HG03439 (cell line): ENCODE data around the gene MLF2.

Experiments
- ATAC-seq: cut with Tn5 transposase; IDR thresholded peaks from one replicate; pipeline ENCODE4 v1.9.1; 2021; ENCODE audit warnings: mild to moderate bottlenecking, moderate library complexity; ENCODE audit not compliant: unreplicated experiment

The MLF2 gene

DNA sequence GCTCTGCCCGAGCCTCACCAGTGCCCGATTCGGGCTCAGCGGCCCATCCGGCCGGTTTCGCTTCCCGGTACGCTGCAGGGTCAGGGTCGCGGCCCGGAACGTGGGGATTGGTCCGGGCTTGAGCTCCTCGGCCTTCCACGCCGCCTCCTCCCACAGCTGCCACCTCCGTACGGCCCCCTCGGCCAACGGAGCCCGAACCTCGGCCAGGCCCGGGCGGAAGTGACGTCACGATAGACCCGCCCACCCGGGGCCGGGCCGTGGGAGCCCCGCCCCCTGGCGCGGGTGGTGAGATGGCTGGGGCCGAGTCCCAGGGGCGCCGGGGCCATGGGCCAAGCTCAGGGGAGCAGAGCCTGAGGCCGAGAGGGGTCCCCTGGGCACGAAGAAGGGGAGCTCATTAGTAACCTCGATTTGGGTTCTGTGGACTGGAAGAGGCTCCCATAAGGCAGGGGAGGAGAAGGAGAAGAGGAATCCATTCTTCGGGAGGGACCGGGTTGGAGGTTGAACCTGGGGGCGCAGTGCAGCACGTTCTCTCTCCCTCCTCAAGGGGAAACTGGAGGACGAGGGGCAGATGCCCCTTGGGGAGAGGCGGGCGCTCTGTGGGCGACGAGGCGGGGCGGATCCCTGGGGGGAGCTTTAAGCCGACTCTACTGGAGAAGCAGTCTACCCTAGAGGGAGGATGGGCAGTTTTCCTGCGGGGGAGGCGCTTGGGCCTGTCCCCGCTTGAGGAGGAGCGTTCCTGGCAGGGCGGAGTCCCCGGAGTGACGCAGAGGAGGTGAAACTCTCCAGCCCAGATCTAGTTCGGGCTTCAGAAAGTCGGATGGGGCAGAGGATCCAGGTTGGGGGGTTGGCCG is at the start of gene MLF2:
TSS of gene MLF2 (minus strand) at position 221 of the 851 bp plus-strand sequence. CDS start 807 bp downstream, outside the sequence.
- ATAC-seq = peak; percentile 93

GRCh38 chr12:6799147-6799546 is 46.2 kb upstream of the MLF2 start:
- ATAC-seq = no peak

GRCh38 chr12:6796576-6796975 is 43.6 kb upstream of the MLF2 start:
- no peak for ATAC-seq

GRCh38 chr12:6795088-6795487 is 42.1 kb upstream of the MLF2 start:
- ATAC-seq = no peak

DNA sequence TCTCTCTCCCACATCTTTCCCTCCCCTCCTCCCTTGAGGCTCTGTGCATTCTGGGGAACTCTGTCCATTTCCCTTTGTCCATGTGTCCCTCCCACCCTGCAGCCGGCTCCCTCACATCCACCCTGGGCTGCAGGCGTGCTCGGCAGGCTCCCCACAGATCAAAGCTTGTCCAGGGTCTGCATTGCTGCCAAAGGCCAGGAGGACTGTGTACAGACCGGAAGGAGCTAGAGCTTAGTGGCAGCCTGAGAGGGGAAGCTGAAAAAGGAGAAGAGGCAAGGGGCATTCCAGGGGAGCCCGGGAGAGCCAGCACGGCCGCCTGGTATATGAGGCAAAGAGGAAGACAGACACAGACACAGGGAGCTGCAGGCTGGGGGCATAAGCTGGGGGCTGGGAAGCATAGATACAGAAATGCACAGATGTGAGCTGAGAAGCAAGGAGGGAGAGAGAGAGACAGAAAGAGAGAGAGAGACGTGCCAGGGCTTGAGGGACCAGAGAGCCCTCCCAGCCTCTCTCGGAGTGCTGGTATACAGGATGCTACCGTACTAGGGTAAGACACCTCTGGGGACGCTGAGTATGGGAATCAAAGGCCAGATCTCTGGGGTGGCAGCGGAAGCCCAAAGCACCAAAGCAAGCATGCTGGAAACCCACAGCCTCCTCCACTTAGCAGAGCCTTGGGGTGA is 39.7 kb upstream of the MLF2 start:
- no peak for ATAC-seq

DNA sequence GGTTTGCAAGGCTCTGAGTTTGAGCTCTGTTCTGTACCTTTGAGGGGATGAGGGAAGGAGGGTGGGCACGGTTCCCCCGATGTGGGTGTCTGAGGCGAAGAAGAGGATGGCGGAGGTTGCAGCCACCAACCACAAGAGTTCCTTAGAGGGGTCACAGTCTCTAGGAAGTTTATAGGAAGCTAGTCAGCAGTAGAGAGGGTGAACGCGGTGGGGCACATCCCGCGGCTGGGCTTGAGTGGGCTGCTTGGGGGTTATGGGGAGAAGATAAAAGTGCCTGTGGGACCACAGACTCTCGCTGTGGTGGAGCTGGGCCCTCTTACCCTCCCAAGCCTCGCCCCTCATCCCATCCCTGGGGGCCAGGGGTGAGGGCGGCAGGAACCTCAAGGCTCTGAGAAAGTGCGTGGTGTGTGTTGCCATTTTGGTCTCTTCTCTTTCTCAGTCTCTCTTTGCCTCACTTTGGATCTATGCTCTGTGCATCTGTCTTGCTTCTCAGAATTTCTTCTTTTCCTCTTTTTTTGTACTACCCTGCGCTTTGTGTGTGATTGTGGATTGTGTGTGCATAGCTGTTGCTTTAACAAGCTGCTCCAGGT is 39.1 kb upstream of the MLF2 start:
- no peak for ATAC-seq

DNA sequence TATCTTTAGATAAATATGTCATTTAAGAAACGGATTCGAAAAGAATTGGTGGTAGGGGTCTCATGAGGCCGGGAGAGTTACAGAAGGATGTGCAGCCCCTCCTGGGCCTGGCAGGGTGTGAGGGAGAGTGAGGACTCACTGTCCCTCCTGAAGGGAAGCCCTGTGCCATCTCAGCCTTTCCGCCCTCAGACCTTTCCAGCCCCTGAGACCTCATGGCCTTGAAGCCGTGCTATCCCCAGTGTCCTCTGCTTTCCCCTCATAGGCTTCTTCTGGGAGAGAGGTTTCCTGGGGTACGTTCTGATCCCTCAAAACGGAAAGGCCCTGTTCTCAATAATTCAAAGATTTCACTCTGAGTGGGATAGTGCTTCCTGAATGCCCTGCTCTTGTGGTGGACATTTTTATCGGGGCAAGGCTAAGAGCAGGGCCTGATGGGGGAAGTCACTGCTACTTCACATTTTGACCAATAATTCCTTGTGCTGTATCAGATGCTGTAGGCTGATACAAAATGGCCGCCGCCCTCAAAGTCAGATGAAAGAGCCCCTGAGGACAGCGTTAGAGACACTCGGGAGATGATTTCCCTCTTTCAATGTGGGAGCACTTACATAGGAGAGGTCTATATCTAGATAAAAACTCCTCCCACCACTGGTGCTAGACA is 37.7 kb upstream of the MLF2 start:
- no peak for ATAC-seq

DNA sequence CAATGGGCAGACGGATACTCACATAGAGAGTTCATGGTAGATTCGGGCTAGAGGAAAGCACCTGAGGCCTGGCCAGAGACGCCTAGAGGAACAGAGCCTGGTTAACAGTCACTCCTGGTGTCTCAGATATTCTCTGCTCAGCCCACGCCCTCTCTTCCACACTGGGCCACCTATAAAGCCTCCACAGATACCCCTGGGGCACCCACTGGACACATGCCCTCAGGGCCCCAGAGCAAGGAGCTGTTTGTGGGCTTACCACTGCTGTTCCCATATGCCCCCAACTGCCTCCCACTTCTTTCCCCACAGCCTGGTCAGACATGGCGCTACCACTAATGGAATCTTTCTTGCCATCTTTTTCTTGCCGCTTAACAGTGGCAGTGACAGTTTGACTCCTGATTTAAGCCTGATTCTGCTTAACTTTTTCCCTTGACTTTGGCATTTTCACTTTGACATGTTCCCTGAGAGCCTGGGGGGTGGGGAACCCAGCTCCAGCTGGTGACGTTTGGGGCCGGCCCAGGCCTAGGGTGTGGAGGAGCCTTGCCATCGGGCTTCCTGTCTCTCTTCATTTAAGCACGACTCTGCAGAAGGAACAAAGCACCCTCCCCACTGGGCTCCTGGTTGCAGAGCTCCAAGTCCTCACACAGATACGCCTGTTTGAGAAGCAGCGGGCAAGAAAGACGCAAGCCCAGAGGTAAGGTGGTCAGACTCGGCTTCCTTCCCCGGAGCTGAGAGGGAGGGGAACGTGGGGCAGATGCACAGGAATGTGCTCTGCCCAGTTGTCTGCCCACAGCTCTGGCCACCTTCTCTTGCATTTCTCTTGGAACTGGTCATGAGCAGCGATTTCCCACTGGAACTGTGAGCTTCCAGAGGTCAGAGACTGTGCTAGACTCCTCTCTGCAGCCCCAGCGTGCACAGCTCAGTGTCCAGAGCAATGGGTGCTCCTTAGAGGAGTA is 36.3 kb upstream of the MLF2 start, which contains the start of gene CD4:
TSS of gene CD4 (plus strand) at position 557 of the 953 bp plus-strand sequence. CDS start 10,611 bp downstream, outside the sequence.
- no peak for ATAC-seq

DNA sequence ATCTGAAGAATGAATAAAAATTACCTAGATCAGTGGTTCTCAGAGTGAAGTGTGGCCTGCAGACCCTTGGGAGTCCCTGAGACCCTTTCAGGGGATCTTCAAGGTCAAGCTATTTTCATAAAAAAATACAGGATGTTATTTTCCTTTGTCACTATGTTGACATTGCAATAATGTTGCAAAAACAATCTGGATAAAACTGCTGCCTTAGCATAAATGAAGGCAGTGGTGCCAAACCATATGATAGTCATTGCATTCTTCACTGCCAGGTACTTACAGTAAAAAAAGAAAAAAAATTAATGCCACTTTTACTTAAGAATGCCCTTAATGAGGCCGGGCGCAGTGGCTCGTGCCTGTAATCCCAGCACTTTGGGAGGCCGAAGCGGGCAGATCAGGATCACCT is 34.4 kb upstream of the MLF2 start:
- no peak for ATAC-seq

GRCh38 chr12:6786416-6787094 is 33.6 kb upstream of the MLF2 start:
- ATAC-seq = no peak

- no peak for ATAC-seq
These were observed 31.8 kb upstream of the MLF2 start for GRCh38 chr12:6784761-6785160.

DNA sequence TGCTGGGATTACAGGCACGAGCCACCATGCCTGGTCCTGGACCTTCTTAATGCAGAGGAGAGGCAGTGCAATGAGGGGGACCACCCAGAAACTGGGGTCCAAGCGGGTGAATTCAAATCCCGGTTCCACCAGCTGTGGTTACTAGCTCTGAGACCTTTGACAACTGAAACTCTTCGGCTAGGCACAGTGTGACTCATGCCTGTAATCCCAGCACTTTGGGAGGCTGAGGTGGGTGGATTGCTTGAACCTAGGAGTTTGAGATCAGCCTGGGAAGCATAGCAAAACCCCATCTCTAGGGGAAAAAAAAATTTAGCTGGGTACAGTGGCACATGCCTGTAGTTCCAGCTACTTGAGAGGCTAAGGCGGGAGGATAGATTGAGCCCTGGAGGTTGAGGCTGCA is 31.4 kb upstream of the MLF2 start:
- ATAC-seq = no peak

DNA sequence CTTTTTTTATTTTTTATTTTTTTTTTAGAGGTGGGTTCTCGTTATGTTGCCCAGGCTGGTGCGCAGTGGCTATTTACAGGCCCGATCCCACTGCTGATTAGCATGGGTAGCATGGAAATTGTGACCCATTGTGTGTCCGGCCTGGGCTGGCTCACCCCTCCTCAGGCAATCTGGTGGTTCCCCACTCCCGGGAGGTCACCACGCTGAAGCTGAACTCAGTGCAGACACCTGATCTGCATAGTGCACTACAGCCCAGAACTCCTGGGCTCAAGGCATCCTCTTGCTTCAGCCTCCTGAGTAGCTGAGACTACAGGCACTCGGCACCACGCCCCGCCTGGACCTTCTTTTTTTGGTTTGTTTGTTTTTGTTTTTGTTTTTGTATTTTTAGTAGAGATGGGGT is 30.9 kb upstream of the MLF2 start:
- no peak for ATAC-seq

GRCh38 chr12:6782850-6783566 is 30.1 kb upstream of the MLF2 start:
- no peak for ATAC-seq

DNA sequence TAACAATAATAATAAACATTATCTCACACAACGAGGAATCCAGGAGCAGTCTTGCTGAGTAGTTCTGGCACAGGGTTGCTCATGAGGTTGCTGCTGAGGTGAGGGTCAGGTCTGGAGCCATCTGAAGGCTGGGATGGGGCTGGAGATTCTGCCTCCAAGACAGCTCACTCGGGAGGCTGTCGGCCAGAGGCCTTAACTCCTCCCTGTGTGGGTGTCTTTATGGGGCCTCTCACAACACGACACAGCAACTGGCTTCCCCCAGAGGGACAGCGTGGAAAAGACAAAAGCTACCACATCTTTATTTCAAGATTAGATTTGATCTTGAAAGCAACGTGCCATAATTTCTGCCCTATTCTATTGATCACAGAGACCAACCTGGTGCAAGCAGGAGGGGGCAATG is 29.2 kb upstream of the MLF2 start:
- ATAC-seq = no peak

DNA sequence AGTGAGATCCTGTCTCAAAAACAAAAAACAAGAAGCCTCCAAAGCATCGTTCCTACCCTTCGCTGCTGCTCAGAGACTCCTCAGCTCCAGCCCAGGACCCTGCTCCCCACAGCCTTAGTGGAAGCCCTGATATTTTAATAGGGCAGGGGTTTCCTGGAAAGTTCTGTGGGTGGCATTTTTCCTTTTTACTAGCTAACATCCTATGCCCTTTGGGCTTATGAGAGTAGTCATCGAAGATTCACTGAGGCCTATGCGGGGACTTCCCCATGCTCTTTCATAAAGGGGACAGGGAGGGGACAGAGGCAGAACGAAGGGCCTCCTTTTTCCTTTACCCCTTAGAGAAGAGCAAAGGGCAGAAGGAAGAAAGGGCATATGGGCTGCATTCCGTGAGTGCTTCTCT is 27.6 kb upstream of the MLF2 start:
- no peak for ATAC-seq

DNA sequence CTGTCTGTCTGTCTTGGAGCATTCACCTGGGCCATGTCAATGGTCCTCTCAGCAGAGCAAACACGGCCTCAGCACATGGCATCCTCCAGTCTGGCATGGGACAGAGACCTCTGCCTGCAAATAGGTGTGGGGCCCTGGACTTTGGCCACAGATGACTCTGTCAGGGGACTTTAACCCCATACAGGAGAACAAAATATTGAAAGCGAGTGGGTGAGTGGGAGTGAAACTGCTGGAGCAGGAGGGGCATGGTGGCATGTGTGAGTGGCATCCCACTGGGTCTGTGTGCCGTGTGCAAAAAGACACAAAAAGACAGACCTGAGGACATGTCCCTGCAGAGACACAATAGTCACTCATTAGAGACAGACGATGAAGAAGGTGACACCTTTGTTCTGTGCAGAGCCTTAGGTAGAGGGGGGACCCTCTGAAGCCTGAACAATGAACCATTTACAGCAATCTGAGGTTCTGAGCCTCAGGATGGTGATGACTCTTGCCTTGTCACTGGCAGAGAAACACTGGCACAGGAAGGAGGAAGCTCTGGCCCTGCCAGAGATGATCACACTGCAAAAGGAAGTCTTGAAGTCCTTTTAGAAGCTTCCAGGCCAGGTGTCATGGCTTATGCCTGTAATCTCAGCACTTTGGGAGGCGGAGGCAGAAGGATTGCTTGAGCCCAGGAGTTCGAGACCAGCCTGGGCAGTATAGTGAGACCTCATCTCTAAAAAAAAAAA is 26.9 kb upstream of the MLF2 start:
- ATAC-seq = no peak
